Measurements from ENCODE around the gene SUMO1.
A peak's percentile ranks its signal among the peaks of the same experiment; 100 is the strongest.

SUMO1 gene

GRCh38 chr2:202194418-202194817, 44.0 kb downstream of the SUMO1 start:
- DNase-seq, result no peak

- DNase-seq, result no peak
Measured at GRCh38 chr2:202193881-202194353, 44.5 kb downstream of the SUMO1 start.

- DNase-seq, result no peak
Measured at GRCh38 chr2:202193305-202193704, 45.1 kb downstream of the SUMO1 start.

- DNase-seq, result no peak
Measured at GRCh38 chr2:202187570-202187969, 50.8 kb downstream of the SUMO1 start.

- no peak for DNase-seq
Measured at GRCh38 chr2:202186641-202187202, 51.7 kb downstream of the SUMO1 start.

- no peak for DNase-seq
Measured at GRCh38 chr2:202185156-202185555, 53.2 kb downstream of the SUMO1 start.

- DNase-seq, result no peak
Measured at GRCh38 chr2:202184557-202184956, 53.8 kb downstream of the SUMO1 start.

GRCh38 chr2:202178346-202178958, 59.9 kb downstream of the SUMO1 start:
- DNase-seq, result peak; percentile 72

- DNase-seq, result no peak
Measured at GRCh38 chr2:202172439-202173211, 65.8 kb downstream of the SUMO1 start.

- DNase-seq, result peak; percentile 75
Measured at GRCh38 chr2:202171241-202171825, 67.1 kb downstream of the SUMO1 start.

GRCh38 chr2:202169832-202170424, 68.5 kb downstream of the SUMO1 start:
- DNase-seq, result no peak

- DNase-seq, result no peak
Measured at GRCh38 chr2:202169131-202169530, 69.3 kb downstream of the SUMO1 start.

- no peak for DNase-seq
Measured at GRCh38 chr2:202165945-202166344, 72.5 kb downstream of the SUMO1 start.

GRCh38 chr2:202165208-202165607, 73.2 kb downstream of the SUMO1 start:
- no peak for DNase-seq

GRCh38 chr2:202164411-202164810, 74.0 kb downstream of the SUMO1 start:
- DNase-seq, result no peak

GRCh38 chr2:202161151-202161835, 77.1 kb downstream of the SUMO1 start:
- DNase-seq, result peak; percentile 41

- no peak for DNase-seq
Measured at GRCh38 chr2:202158796-202159195, 79.6 kb downstream of the SUMO1 start.

- DNase-seq, result no peak
Measured at GRCh38 chr2:202157211-202157990, 81.0 kb downstream of the SUMO1 start.

All from NCI-H2227 treated with DMSO at 0.1 percent for 48 hours (cell line).